Activated naive CD4-positive, alpha-beta T cell treated with anti-CD3 and anti-CD28 coated beads, Interleukin-2, amount 50 U/mL, for 72 hours (primary cell): ENCODE data around the gene SLCO2B1. TPM values are rescaled to one million over a fixed set of nuclear protein-coding genes. Genes with fewer than 3 reads are reported as not detected.
A peak's percentile ranks its signal among the peaks of the same experiment; 100 is the strongest.

ENCODE experiments used
- ATAC-seq, 2 donors: fragments of 150-1000 bp; cut with Tn5 transposase; 2 replicates each; pipeline ENCODE4 v1.10.0; 2021; ENCODE audit warnings: mild to moderate bottlenecking in 2 of 2, moderate library complexity in 2 of 2
- DNase-seq, 2 donors: peaks; one replicate each; pipeline ENCODE4 v3.0.0; 2021 to 2022; ENCODE audit warnings: low spot score in 2 of 2
- H3K27ac Mint-ChIP-seq, 2 donors: one replicate each; pipeline ENCODE4 v1.8.0; 2022; ENCODE audit warnings: mild to moderate bottlenecking in 2 of 2, mixed read lengths in 2 of 2
- H3K36me3 Mint-ChIP-seq, 2 donors: one replicate each; pipeline ENCODE4 v1.8.0; 2022; ENCODE audit warnings: mixed read lengths in 2 of 2
- H3K9me3 Mint-ChIP-seq, 2 donors: one replicate each; pipeline ENCODE4 v1.8.0; 2022; ENCODE audit warnings: mixed read lengths in 2 of 2
- total RNA-seq, 2 donors: library from RNA; stranded (reverse); gene quantifications; one replicate each; pipeline ENCODE4 v1.2.3, GENCODE V29; 2022

SLCO2B1 gene
- total RNA-seq, 2 donors from 2014 or later, result not detected

- ATAC-seq (no peak), DNase-seq (no peak)
- Mint-ChIP-seq H3K36me3 (no peaks in the 10 kb centered on the region), H3K27ac (no peak overlapping the region), H3K9me3 (no peaks in the 10 kb centered on the region)
Measured at GRCh38 chr11:75141166-75141565, 9.7 kb upstream of the SLCO2B1 start.

GRCh38 chr11:75142714-75143419, 8.0 kb upstream of the SLCO2B1 start:
- peak; percentile 71 to 83 for DNase-seq
- peak; percentile 91 to 96 for ATAC-seq
- Mint-ChIP-seq H3K36me3 (no peaks in the 10 kb centered on the region), H3K27ac (peak overlapping the region; percentile 18 to 61), H3K9me3 (no peaks in the 10 kb centered on the region)

GRCh38 chr11:75143420-75143731, 7.5 kb upstream of the SLCO2B1 start:
- DNase-seq (no peak), ATAC-seq (no peak)
- H3K27ac Mint-ChIP-seq, result peak overlapping the region; percentile 18 to 61
- no peaks in the 10 kb centered on the region for H3K9me3 Mint-ChIP-seq
- no peaks in the 10 kb centered on the region for H3K36me3 Mint-ChIP-seq

DNA sequence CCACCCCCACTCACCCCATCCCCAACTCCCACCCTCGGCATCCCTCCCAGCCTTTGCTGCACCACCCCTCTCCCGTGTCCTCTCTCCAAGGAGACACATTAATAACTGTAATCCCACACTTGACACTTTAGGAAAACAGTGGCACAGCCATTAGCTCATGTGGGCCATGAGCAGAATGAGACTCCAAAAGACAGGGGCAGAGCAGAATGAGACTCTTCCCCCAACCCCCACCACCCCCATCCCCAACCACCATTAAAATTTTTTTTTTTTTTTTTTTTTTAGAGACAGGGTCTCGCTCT, 6.2 kb upstream of the SLCO2B1 start:
- DNase-seq (no peak), ATAC-seq (no peak)
- Mint-ChIP-seq H3K36me3 (no peaks in the 10 kb centered on the region), H3K27ac (no peak overlapping the region), H3K9me3 (no peaks in the 10 kb centered on the region)

DNA sequence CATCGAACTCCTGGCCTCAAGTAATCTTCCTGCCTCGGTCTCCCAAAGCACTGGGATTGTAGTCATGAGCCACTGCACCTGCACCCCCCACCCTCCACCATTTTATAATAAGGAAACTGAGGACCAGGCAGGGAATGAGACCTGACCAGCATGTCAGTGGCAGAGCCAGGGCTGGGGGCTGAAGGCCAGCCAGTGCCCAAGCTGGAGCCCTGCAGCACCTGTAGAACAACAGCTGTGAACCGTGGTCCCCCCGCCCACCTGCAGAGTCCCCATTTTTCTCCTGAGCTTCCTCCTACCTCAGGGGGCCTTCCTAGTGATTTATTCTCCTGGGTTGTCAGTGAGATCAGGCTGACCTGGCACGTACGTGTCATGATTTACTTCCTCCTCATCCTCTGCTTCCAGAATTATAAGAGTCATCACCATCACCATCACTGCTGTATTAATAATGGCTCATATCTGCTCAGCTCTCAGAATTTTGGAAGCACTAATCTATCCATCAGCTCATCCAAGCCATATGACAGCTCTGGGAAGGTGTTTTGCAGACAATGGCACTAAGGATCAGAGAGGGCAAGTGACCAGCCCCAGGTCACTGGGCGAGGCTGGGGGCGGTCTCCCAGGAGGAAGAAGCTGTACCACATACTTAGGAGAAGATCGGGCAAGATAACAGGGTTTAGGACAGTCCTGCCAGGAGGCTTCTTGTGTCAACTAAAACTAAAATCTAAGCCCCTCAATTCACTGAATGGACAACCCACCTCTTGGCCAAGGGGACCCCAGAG, 5.5 kb upstream of the SLCO2B1 start:
- no peak overlapping the region for H3K27ac Mint-ChIP-seq
- H3K9me3 Mint-ChIP-seq, result no peaks in the 10 kb centered on the region
- DNase-seq, result no peak
- no peak for ATAC-seq
- H3K36me3 Mint-ChIP-seq, result no peaks in the 10 kb centered on the region

DNA sequence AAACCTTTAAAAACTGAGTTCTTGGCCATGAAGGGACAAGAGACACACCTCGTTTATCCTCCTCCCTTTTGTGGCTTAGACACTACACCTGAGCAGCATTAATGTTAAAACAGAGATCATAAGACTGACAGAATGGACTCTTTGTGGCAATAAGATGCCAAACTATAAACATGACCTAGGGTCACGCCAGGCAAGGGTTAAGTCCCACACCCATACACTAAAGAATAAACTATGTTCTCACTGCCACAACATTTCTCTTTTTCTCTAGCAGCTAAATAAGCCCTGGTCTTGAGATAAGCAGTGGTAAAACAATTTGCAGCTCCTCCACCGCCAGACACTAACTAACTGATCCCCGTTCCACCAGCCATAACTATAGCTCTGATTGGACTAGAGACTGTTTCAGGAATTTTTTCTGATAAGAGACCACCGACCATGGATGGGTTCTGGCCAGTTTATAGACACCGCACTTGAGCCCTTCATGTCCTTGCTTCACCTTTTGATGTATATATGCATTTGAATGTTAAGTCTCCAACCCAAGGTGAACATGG, 4.9 kb upstream of the SLCO2B1 start:
- H3K36me3 Mint-ChIP-seq, result no peaks in the 10 kb centered on the region
- no peaks in the 10 kb centered on the region for H3K9me3 Mint-ChIP-seq
- no peak for ATAC-seq
- no peak overlapping the region for H3K27ac Mint-ChIP-seq
- no peak for DNase-seq

- ATAC-seq (no peak), DNase-seq (no peak)
- H3K9me3 Mint-ChIP-seq, result no peaks in the 10 kb centered on the region
- peak overlapping the region; percentile 10 to 17 for H3K27ac Mint-ChIP-seq
- no peaks in the 10 kb centered on the region for H3K36me3 Mint-ChIP-seq
Measured at GRCh38 chr11:75146711-75147110, 4.2 kb upstream of the SLCO2B1 start.

GRCh38 chr11:75147191-75147874, 3.6 kb upstream of the SLCO2B1 start:
- Mint-ChIP-seq H3K9me3 (no peaks in the 10 kb centered on the region), H3K27ac (peak overlapping the region; percentile 10 to 17), H3K36me3 (no peaks in the 10 kb centered on the region)
- no peak for DNase-seq
- no peak for ATAC-seq

GRCh38 chr11:75147875-75148263, 3.0 kb upstream of the SLCO2B1 start:
- Mint-ChIP-seq H3K9me3 (no peaks in the 10 kb centered on the region), H3K27ac (no peak overlapping the region), H3K36me3 (no peaks in the 10 kb centered on the region)
- no peak for ATAC-seq
- no peak for DNase-seq

DNA sequence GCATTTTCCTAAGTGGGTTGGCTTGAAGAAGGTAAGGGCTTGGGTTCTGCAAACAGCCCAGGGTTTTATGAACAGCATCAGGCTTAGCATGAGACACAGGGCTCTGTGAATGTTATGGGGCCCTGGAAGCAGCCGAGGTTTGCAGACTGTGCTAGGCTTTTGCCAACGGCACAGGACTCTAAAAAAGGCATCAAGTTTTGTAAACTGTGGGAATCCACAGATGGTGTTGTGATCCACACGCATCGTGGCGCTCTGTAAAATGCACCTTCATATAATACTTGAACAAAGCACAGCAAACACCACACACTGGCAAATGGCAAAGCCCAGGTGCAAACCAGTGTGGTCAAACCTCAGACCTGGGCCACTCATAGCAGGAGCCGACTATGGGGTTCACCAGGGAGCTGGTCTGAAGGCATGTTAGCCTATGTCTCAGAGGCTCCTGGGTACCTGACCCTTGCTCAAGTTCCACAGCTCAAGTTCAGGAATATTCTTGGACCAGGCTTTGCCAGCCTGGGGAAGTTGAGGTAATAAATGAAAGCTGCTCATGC, 2.4 kb upstream of the SLCO2B1 start:
- H3K9me3 Mint-ChIP-seq, result no peaks in the 10 kb centered on the region
- DNase-seq (no peak), ATAC-seq (peak; percentile 46 to 64)
- H3K27ac Mint-ChIP-seq, result no peak overlapping the region
- H3K36me3 Mint-ChIP-seq, result no peaks in the 10 kb centered on the region

GRCh38 chr11:75149766-75150465, 991 bp upstream of the SLCO2B1 start:
- no peak for ATAC-seq

GRCh38 chr11:75151346-75152047, 590 bp downstream of the SLCO2B1 start:
- no peaks in the 10 kb centered on the region for H3K9me3 Mint-ChIP-seq
- ATAC-seq (no peak), DNase-seq (no peak)
- H3K36me3 Mint-ChIP-seq, result no peaks in the 10 kb centered on the region
- no peak overlapping the region for H3K27ac Mint-ChIP-seq

More at GRCh38 chr11:75149766-75150465, 991 bp upstream of the SLCO2B1 start:
- H3K36me3 Mint-ChIP-seq, result no peaks in the 10 kb centered on the region
- DNase-seq, result no peak
- H3K27ac Mint-ChIP-seq, result no peak overlapping the region
- H3K9me3 Mint-ChIP-seq, result no peaks in the 10 kb centered on the region

DNA sequence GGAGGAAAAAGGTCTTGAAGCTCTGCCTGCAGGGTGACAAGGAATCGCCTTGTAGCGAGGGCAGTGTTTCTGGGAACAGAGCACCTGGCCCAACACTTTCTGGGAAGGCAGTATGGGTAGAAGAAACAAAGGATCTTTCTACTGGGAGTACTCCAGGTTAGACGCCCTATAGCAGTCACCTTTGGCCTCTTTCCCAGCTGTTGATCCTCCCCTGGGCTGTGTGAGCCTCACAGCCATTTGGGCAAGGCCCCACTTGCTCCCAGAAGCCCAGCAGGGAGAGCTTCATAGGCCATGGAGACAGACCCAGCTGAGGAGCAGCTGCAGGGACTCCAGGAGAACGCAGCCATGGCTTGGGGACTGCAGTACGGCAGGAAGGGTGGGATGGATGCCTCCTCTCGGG, 1.2 kb downstream of the SLCO2B1 start:
- Mint-ChIP-seq H3K36me3 (no peaks in the 10 kb centered on the region), H3K27ac (no peak overlapping the region), H3K9me3 (no peaks in the 10 kb centered on the region)
- no peak for DNase-seq
- ATAC-seq, result no peak

- DNase-seq (no peak), ATAC-seq (no peak)
- H3K9me3 Mint-ChIP-seq, result no peaks in the 10 kb centered on the region
- H3K27ac Mint-ChIP-seq, result peak overlapping the region in 1 of 2 donors; percentile 65
- H3K36me3 Mint-ChIP-seq, result no peaks in the 10 kb centered on the region
Measured at GRCh38 chr11:75152651-75153427, 1.9 kb downstream of the SLCO2B1 start.

DNA sequence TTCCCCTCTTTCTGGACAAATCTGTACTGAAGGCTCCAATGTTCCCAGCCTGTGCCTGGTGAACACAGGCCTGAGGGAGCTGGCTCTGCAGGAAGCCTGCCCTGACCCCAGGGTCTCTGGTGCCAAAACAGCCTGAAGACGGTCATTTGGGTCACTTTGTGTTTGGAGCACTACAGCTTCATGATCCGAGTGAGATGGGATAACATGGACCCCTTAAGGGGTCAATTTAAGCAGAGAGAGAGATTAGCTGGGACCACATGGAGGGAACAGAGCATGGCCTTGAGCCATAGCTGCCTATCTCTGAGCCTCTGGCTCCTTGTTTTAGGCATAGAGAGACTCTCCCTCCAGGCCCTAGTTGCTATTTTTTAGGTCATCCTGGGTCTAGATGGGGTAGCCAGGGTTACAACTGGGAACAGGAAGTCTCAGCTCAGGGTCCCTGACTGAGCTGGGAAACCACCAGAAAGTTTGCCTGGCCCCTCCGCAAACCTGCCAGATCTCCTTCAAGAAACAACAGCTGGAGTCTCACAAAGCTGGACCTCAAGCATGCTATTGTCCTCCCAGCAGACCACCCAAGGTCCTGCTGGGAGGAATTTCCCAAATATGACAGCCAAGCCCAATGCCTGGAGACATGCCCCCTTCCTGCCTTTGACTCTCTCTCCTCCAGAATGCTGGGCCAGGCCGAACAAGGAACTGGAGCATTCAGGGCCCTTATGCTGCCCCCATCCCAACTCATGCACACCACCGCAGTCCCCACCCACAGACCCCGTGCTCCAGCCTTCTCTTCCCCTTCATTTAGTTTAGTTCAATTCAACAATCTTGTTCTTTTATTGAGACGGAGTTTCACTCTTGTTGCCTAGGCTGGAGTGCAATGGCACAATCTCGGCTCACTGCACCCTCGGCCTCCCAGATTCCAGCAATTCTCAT, 4.0 kb downstream of the SLCO2B1 start:
- DNase-seq (no peak), ATAC-seq (no peak)
- Mint-ChIP-seq H3K27ac (no peak overlapping the region), H3K36me3 (no peaks in the 10 kb centered on the region), H3K9me3 (no peaks in the 10 kb centered on the region)
